ENCODE data around the gene FCF1. TPM values are rescaled to one million over a fixed set of nuclear protein-coding genes. Genes with fewer than 3 reads are reported as not detected.

Gene FCF1
- total and polyA plus RNA-seq, 4 donors: 7.6 to 41.2 (median 38.6) TPM

DNA sequence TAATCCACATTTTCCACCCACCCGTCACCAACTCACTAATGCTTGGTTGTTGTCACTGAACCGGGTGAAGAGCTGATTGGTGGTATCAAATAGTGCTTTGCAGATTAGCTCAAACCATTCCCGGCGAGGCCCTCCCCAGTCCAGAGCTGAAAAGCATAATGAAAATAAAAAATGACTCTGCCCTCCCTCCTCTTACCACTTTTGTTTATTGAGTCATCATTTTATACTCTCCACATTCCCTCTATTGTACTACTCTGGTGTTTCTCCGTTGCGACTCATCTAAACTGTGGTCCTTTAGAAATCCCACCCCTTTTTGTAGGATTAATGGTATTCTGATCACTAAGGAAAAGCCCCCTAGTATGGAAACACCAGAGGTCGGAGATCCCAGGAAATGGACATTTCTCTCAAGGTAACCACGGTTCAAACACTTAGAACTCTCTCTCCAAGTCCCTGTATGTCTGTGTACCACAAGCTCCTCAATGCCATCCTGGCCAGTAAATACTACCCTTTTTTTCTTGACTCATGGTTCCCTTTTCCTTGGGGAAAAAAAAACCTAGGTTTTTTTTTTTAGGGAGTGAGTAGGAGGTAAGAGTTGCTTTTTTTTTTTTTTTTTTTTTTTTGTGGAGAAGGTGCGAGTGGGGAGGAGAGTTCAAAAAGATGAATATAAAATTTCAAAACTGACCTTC, 42.1 kb upstream of the FCF1 start:
- TF ChIP-seq, protein P1, sequence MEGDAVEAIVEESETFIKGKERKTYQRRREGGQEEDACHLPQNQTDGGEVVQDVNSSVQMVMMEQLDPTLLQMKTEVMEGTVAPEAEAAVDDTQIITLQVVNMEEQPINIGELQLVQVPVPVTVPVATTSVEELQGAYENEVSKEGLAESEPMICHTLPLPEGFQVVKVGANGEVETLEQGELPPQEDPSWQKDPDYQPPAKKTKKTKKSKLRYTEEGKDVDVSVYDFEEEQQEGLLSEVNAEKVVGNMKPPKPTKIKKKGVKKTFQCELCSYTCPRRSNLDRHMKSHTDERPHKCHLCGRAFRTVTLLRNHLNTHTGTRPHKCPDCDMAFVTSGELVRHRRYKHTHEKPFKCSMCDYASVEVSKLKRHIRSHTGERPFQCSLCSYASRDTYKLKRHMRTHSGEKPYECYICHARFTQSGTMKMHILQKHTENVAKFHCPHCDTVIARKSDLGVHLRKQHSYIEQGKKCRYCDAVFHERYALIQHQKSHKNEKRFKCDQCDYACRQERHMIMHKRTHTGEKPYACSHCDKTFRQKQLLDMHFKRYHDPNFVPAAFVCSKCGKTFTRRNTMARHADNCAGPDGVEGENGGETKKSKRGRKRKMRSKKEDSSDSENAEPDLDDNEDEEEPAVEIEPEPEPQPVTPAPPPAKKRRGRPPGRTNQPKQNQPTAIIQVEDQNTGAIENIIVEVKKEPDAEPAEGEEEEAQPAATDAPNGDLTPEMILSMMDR (IDR thresholded peaks at IDR 0.05; ENCODE audit: control extremely low read depth, extremely low read depth): no peak
- ATAC-seq (ENCODE audit: insufficient read depth, low FRiP score) (no peak), DNase-seq (no peak)
- no peak overlapping the region for H3K4me3 ChIP-seq
- no peak overlapping the region for H3K9ac ChIP-seq (ENCODE audit: insufficient read depth in 1 of 2, low read length in 2 of 2)
- WGBS, 2 donors: 85 to 97% methylated on average over 9 of the region's 9 CpGs
- H3K36me3 ChIP-seq (ENCODE audit: control insufficient read depth in 4 of 4, insufficient read depth in 4 of 4, low read length in 4 of 4): peaks cover 28 to 67% (median 42%) of the 10 kb centered on the region in 4 donors
- H3K9me3 ChIP-seq (ENCODE audit: control insufficient read depth in 4 of 4, insufficient read depth in 3 of 4, low read length in 3 of 4): no peaks in the 10 kb centered on the region
- H3K27ac ChIP-seq (ENCODE audit: low read depth in 1 of 2, low read length in 1 of 2): no peak overlapping the region
- H3K4me1 ChIP-seq (ENCODE audit: control insufficient read depth in 5 of 5, insufficient read depth in 5 of 5, low read length in 5 of 5): peaks cover 0 to 2% (median 0%) of the 10 kb centered on the region in 5 donors
- H3K27me3 ChIP-seq (ENCODE audit: control insufficient read depth in 3 of 3, insufficient read depth in 3 of 3, low read length in 2 of 3): no peaks in the 10 kb centered on the region

DNA sequence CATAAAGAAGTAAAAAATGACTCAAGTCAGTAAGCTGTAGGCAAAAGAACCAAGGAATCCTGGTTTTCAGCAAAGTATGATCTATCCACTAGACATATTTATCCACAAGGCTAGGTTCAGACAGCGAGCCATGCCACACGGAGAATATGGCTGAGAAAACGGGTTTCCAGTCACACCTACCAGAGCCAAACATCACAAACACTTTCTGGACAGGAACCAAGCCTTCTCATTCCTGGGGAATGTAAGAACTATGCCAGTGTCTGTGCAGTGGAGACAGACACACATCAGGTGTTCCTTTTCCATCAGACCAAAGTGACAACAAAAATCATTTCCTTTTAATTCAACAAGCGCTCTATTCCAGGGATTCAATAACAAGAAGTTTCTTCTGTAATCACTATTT, 41.2 kb upstream of the FCF1 start:
- 77 to 91% methylated on average over 4 of the region's 4 CpGs for WGBS, 2 donors
- Histone ChIP-seq H3K9ac (ENCODE audit: insufficient read depth in 1 of 2, low read length in 2 of 2) (no peak overlapping the region), H3K4me1 (ENCODE audit: control insufficient read depth in 5 of 5, insufficient read depth in 5 of 5, low read length in 5 of 5) (peaks cover 0 to 2% (median 0%) of the 10 kb centered on the region in 5 donors)

DNA sequence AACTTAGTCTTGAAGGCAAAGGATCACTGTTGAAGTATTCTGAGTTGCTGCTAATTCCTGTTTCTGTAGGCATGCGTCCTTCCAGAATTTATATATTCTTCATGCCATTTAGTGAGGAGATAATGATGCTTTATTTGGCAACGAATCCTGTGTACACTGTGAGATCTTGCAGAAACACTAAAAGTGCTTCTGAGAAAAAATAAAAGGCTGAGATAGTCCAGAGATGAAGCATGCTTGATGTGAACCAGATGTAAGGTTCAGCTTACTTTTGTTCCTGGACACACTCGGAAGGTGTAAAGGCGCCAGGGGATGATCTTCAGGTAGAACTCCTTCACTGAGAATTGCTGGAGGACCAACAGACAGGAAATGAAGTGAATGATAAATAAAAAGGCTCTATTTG, 39.2 kb upstream of the FCF1 start:
- 86 to 96% methylated on average over 4 of the region's 4 CpGs for WGBS, 2 donors
- DNase-seq (no peak), ATAC-seq (ENCODE audit: insufficient read depth, low FRiP score) (no peak)
- Histone ChIP-seq H3K27me3 (ENCODE audit: control insufficient read depth in 3 of 3, insufficient read depth in 3 of 3, low read length in 2 of 3) (no peaks in the 10 kb centered on the region), H3K4me1 (ENCODE audit: control insufficient read depth in 5 of 5, insufficient read depth in 5 of 5, low read length in 5 of 5) (peaks cover 0 to 2% (median 0%) of the 10 kb centered on the region in 5 donors), H3K4me3 (no peak overlapping the region), H3K9ac (ENCODE audit: insufficient read depth in 1 of 2, low read length in 2 of 2) (no peak overlapping the region), H3K36me3 (ENCODE audit: control insufficient read depth in 4 of 4, insufficient read depth in 4 of 4, low read length in 4 of 4) (peaks cover 21 to 50% (median 39%) of the 10 kb centered on the region in 4 donors), H3K27ac (ENCODE audit: low read depth in 1 of 2, low read length in 1 of 2) (no peak overlapping the region), H3K9me3 (ENCODE audit: control insufficient read depth in 4 of 4, insufficient read depth in 3 of 4, low read length in 3 of 4) (no peaks in the 10 kb centered on the region)
- TF ChIP-seq, protein P1 (IDR thresholded peaks at IDR 0.05; ENCODE audit: control extremely low read depth, extremely low read depth): no peak

More for the DNA sequence above, 41.2 kb upstream of the FCF1 start:
- Histone ChIP-seq H3K27me3 (ENCODE audit: control insufficient read depth in 3 of 3, insufficient read depth in 3 of 3, low read length in 2 of 3) (no peaks in the 10 kb centered on the region), H3K4me3 (no peak overlapping the region), H3K36me3 (ENCODE audit: control insufficient read depth in 4 of 4, insufficient read depth in 4 of 4, low read length in 4 of 4) (peaks cover 28 to 65% (median 45%) of the 10 kb centered on the region in 4 donors), H3K9me3 (ENCODE audit: control insufficient read depth in 4 of 4, insufficient read depth in 3 of 4, low read length in 3 of 4) (no peaks in the 10 kb centered on the region), H3K27ac (ENCODE audit: low read depth in 1 of 2, low read length in 1 of 2) (no peak overlapping the region)
- DNase-seq: no peak
- no peak for ATAC-seq (ENCODE audit: insufficient read depth, low FRiP score)
- TF ChIP-seq, protein P1 (IDR thresholded peaks at IDR 0.05; ENCODE audit: control extremely low read depth, extremely low read depth): no peak
